Measurements from ENCODE around the gene CCDC184. TPM values are rescaled to one million over a fixed set of nuclear protein-coding genes. Genes with fewer than 3 reads are reported as not detected.

CCDC184 gene
- total RNA-seq, 1 experiment from 2014 or later: 1.4 TPM

DNA sequence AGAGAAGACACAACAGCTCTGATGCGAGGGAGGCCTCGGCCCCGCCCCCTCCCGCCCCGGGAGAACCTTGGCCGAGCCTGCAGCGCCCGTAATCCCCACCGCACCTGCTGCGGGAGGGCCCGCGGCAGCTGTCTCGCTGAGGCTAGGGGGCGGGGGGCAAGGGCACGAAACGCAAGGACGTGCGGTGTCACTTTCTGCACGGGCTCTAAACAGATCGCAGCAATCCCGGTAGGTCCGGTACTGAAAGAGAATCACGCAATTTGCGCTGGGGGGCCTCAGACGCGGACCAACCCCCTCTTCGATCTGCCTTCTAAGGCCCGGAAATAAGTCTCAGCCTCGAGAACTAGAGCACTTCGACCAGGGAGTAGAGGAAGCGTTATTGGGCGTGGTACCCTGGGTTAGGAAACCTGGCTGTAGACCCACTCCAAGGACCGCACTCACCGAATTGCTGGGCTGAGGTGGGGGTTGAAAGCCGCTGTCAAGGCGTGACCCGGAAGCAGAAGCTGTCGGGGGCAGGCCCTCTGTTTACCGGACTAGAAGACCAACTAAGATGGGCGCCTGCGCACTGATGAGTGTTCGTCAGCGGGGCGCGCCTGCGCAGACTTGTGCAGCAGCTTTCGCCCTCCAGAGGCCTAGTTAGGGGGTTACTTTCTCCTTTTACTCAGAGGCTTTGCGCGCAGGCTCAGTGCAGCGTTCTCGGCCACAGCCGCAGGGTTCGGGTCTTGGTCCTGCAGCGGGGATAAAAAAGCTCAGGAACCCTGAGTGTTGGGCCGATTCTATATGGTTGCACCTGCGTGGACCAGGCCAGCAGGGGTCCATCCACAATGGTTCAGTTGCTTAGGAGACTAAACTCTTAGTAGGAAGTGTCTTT is 26.2 kb upstream of the CCDC184 start, which contains the start of gene ASB8:
ASB8 (minus strand) TSS at position 498 of the 871 bp plus-strand sequence. CDS start 4,019 bp downstream, outside the sequence.
- no peaks in the 10 kb centered on the region for H3K36me3 Mint-ChIP-seq
- peaks cover 14% of the 10 kb centered on the region for H3K4me1 Mint-ChIP-seq
- H3K4me3 Mint-ChIP-seq: peak within 1 kb of the TSS; percentile 89
- ATAC-seq (peak; percentile 96), DNase-seq (ENCODE audit: low spot score) (peak; percentile 99)
- peak within 1 kb of the TSS; percentile 91 for H3K27ac Mint-ChIP-seq
- POLR2A ChIA-PET: interaction anchor here (0.6 to 1.9 kb wide), 9 partner anchors 14 to 353 kb away, joined by 3 to 8 read pairs (median 4); partner anchors contain the start of genes CCDC184, PFKM and SENP1
- H3K9me3 Mint-ChIP-seq: no peaks in the 10 kb centered on the region
- CTCF ChIA-PET: interaction anchor here (0.7 to 2.6 kb wide), 32 partner anchors 9 to 1583 kb away, joined by 3 to 21 read pairs (median 5); partner anchors contain the start of genes ADCY6, CCDC184, PFKM and SENP1
- no peaks in the 10 kb centered on the region; the same call in none of the 2 replicates for H3K27me3 Mint-ChIP-seq (ENCODE audit: low read depth)
- TF ChIP-seq MXD4 (CRISPR knock-in tag; IDR thresholded peaks at IDR 0.05; ENCODE audit: borderline replicate concordance): no peak
- TF ChIP-seq OVOL2 (CRISPR knock-in tag; IDR thresholded peaks at IDR 0.05; ENCODE audit: borderline replicate concordance): no peak
- no peak for TF ChIP-seq ZNF416 (CRISPR knock-in tag; IDR thresholded peaks at IDR 0.05)
- TF ChIP-seq, protein P1, sequence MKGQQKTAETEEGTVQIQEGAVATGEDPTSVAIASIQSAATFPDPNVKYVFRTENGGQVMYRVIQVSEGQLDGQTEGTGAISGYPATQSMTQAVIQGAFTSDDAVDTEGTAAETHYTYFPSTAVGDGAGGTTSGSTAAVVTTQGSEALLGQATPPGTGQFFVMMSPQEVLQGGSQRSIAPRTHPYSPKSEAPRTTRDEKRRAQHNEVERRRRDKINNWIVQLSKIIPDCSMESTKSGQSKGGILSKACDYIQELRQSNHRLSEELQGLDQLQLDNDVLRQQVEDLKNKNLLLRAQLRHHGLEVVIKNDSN (CRISPR knock-in tag; IDR thresholded peaks at IDR 0.05): no peak
- TF ChIP-seq JUN (CRISPR knock-in tag; IDR thresholded peaks at IDR 0.05): no peak
- TF ChIP-seq, protein P2, sequence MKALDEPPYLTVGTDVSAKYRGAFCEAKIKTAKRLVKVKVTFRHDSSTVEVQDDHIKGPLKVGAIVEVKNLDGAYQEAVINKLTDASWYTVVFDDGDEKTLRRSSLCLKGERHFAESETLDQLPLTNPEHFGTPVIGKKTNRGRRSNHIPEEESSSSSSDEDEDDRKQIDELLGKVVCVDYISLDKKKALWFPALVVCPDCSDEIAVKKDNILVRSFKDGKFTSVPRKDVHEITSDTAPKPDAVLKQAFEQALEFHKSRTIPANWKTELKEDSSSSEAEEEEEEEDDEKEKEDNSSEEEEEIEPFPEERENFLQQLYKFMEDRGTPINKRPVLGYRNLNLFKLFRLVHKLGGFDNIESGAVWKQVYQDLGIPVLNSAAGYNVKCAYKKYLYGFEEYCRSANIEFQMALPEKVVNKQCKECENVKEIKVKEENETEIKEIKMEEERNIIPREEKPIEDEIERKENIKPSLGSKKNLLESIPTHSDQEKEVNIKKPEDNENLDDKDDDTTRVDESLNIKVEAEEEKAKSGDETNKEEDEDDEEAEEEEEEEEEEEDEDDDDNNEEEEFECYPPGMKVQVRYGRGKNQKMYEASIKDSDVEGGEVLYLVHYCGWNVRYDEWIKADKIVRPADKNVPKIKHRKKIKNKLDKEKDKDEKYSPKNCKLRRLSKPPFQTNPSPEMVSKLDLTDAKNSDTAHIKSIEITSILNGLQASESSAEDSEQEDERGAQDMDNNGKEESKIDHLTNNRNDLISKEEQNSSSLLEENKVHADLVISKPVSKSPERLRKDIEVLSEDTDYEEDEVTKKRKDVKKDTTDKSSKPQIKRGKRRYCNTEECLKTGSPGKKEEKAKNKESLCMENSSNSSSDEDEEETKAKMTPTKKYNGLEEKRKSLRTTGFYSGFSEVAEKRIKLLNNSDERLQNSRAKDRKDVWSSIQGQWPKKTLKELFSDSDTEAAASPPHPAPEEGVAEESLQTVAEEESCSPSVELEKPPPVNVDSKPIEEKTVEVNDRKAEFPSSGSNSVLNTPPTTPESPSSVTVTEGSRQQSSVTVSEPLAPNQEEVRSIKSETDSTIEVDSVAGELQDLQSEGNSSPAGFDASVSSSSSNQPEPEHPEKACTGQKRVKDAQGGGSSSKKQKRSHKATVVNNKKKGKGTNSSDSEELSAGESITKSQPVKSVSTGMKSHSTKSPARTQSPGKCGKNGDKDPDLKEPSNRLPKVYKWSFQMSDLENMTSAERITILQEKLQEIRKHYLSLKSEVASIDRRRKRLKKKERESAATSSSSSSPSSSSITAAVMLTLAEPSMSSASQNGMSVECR (CRISPR knock-in tag; IDR thresholded peaks at IDR 0.05; ENCODE audit: borderline replicate concordance): peak; percentile 90; the same call in 1 of the 2 replicates
- TF ChIP-seq, protein P3, sequence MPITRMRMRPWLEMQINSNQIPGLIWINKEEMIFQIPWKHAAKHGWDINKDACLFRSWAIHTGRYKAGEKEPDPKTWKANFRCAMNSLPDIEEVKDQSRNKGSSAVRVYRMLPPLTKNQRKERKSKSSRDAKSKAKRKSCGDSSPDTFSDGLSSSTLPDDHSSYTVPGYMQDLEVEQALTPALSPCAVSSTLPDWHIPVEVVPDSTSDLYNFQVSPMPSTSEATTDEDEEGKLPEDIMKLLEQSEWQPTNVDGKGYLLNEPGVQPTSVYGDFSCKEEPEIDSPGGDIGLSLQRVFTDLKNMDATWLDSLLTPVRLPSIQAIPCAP (CRISPR knock-in tag; IDR thresholded peaks at IDR 0.05): no peak
- no peak for TF ChIP-seq ZNF263 (CRISPR knock-in tag; IDR thresholded peaks at IDR 0.05; ENCODE audit: low read depth)
- TF ChIP-seq RELA (CRISPR knock-in tag; IDR thresholded peaks at IDR 0.05; ENCODE audit: borderline replicate concordance): no peak
- no peak for TF ChIP-seq HMGA2 (CRISPR knock-in tag; IDR thresholded peaks at IDR 0.05)
- TF ChIP-seq ZNF121 (CRISPR knock-in tag; IDR thresholded peaks at IDR 0.05): no peak
- TF ChIP-seq ZNF219 (CRISPR knock-in tag; IDR thresholded peaks at IDR 0.05; ENCODE audit: borderline replicate concordance): no peak
- TF ChIP-seq, protein P4, sequence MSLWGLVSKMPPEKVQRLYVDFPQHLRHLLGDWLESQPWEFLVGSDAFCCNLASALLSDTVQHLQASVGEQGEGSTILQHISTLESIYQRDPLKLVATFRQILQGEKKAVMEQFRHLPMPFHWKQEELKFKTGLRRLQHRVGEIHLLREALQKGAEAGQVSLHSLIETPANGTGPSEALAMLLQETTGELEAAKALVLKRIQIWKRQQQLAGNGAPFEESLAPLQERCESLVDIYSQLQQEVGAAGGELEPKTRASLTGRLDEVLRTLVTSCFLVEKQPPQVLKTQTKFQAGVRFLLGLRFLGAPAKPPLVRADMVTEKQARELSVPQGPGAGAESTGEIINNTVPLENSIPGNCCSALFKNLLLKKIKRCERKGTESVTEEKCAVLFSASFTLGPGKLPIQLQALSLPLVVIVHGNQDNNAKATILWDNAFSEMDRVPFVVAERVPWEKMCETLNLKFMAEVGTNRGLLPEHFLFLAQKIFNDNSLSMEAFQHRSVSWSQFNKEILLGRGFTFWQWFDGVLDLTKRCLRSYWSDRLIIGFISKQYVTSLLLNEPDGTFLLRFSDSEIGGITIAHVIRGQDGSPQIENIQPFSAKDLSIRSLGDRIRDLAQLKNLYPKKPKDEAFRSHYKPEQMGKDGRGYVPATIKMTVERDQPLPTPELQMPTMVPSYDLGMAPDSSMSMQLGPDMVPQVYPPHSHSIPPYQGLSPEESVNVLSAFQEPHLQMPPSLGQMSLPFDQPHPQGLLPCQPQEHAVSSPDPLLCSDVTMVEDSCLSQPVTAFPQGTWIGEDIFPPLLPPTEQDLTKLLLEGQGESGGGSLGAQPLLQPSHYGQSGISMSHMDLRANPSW (CRISPR knock-in tag; conservative IDR thresholded peaks at IDR 0.05; ENCODE audit: low read depth): no peak
- no peak for TF ChIP-seq SMAD4 (CRISPR knock-in tag; IDR thresholded peaks at IDR 0.05)
- no peak for TF ChIP-seq GTF2I (CRISPR knock-in tag; conservative IDR thresholded peaks at IDR 0.05)
- TF ChIP-seq, protein P5, sequence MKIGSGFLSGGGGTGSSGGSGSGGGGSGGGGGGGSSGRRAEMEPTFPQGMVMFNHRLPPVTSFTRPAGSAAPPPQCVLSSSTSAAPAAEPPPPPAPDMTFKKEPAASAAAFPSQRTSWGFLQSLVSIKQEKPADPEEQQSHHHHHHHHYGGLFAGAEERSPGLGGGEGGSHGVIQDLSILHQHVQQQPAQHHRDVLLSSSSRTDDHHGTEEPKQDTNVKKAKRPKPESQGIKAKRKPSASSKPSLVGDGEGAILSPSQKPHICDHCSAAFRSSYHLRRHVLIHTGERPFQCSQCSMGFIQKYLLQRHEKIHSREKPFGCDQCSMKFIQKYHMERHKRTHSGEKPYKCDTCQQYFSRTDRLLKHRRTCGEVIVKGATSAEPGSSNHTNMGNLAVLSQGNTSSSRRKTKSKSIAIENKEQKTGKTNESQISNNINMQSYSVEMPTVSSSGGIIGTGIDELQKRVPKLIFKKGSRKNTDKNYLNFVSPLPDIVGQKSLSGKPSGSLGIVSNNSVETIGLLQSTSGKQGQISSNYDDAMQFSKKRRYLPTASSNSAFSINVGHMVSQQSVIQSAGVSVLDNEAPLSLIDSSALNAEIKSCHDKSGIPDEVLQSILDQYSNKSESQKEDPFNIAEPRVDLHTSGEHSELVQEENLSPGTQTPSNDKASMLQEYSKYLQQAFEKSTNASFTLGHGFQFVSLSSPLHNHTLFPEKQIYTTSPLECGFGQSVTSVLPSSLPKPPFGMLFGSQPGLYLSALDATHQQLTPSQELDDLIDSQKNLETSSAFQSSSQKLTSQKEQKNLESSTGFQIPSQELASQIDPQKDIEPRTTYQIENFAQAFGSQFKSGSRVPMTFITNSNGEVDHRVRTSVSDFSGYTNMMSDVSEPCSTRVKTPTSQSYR (CRISPR knock-in tag; IDR thresholded peaks at IDR 0.05): no peak; the same call in 1 of the 2 replicates
- TF ChIP-seq SP1 (CRISPR knock-in tag; conservative IDR thresholded peaks at IDR 0.05): peak; percentile 55
- TF ChIP-seq, protein P6, sequence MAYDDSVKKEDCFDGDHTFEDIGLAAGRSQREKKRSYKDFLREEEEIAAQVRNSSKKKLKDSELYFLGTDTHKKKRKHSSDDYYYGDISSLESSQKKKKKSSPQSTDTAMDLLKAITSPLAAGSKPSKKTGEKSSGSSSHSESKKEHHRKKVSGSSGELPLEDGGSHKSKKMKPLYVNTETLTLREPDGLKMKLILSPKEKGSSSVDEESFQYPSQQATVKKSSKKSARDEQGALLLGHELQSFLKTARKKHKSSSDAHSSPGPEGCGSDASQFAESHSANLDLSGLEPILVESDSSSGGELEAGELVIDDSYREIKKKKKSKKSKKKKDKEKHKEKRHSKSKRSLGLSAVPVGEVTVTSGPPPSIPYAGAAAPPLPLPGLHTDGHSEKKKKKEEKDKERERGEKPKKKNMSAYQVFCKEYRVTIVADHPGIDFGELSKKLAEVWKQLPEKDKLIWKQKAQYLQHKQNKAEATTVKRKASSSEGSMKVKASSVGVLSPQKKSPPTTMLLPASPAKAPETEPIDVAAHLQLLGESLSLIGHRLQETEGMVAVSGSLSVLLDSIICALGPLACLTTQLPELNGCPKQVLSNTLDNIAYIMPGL (CRISPR knock-in tag; IDR thresholded peaks at IDR 0.05): peak; percentile 37; the same call in 1 of the 2 replicates
- no peak for TF ChIP-seq FOXJ3 (CRISPR knock-in tag; IDR thresholded peaks at IDR 0.05; ENCODE audit: borderline replicate concordance)
- TF ChIP-seq ZNF423 (CRISPR knock-in tag; IDR thresholded peaks at IDR 0.05): no peak
- no peak for TF ChIP-seq NFE2L1 (CRISPR knock-in tag; IDR thresholded peaks at IDR 0.05)
- TF ChIP-seq, protein P7, sequence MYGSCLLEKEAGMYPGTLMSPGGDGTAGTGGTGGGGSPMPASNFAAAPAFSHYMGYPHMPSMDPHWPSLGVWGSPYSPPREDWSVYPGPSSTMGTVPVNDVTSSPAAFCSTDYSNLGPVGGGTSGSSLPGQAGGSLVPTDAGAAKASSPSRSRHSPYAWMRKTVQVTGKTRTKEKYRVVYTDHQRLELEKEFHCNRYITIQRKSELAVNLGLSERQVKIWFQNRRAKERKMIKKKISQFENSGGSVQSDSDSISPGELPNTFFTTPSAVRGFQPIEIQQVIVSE (CRISPR knock-in tag; IDR thresholded peaks at IDR 0.05; ENCODE audit: borderline replicate concordance): no peak

Data from WTC11 (cell line).